Mesothelial cell of epicardium (in vitro differentiated cells): Measurements from ENCODE around the gene UTP25. TPM values are rescaled to one million over a fixed set of nuclear protein-coding genes. Genes with fewer than 3 reads are reported as not detected.

Experiments used
- DNase-seq, 2 experiments: peaks; one replicate each; pipeline ENCODE4 v3.0.0; 2021; ENCODE audit warnings: low spot score in 2 of 2; ENCODE audit not compliant: unreplicated experiment in 2 of 2
- H3K27ac Mint-ChIP-seq: 2 replicates; pipeline ENCODE4 v1.8.0; 2021; ENCODE audit warnings: mixed read lengths
- H3K27me3 Mint-ChIP-seq: 2 replicates; pipeline ENCODE4 v1.8.0; 2021; ENCODE audit warnings: low read depth, mixed read lengths
- H3K36me3 Mint-ChIP-seq: 2 replicates; pipeline ENCODE4 v1.8.0; 2021; ENCODE audit warnings: mixed read lengths
- H3K4me1 Mint-ChIP-seq: 2 replicates; pipeline ENCODE4 v1.8.0; 2021; ENCODE audit warnings: mixed read lengths
- H3K4me3 Mint-ChIP-seq: 2 replicates; pipeline ENCODE4 v1.8.0; 2021; ENCODE audit warnings: mild to moderate bottlenecking, moderate library complexity, mixed read lengths
- H3K9me3 Mint-ChIP-seq: 2 replicates; pipeline ENCODE4 v1.8.0; 2021; ENCODE audit warnings: mixed read lengths
- total RNA-seq: library from RNA; stranded (reverse); gene quantifications from 3 replicates; pipeline ENCODE4 v1.2.1, GENCODE V29; 2021
- TF ChIP-seq, protein P1 (sequence below): fragments of 200-600 bp; sonication (generic); IDR thresholded peaks from one replicate; pipeline ENCODE4 v1.5.0; 2021; ENCODE audit warnings: antibody characterized with exemption; ENCODE audit not compliant: unreplicated experiment

UTP25 gene
- total RNA-seq, 1 donor from 2014 or later = 9.7 TPM

DNA sequence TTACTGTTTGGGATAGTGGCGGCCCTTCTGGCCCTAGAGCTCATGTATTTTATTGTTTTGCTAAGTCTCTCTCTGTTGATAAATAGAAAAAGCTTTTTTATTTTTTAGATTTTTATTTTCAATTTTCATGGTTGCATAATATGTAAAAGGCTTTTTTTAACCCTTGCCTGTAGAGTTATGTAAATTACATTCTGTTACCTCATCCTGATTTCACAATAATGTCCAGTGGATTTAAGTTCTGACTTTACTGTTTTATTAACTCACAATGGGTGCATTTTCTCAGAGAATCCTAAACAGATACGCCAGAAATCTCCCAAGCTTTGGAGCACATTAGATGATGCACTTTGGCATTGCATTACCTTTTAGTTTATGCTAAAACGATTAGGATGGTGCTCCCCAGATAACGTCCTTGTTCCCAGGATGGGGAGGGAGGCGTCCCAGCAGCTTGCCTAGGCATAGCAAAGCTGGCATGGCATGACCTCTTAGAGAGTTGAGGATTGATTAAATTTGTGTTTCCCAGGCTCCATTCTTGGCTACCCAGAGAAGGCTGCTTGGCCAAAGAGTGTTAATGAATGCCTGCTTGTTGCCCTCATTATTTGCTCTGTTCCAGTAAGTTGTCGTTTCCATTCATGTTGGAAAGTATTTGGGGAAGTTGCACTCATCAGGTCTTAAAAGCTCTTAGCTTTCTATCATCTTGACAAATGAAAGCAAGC is 17.1 kb downstream of the UTP25 start:
- DNase-seq = no peak
- no peaks in the 10 kb centered on the region for H3K27me3 Mint-ChIP-seq
- no peak overlapping the region for H3K4me3 Mint-ChIP-seq
- no peaks in the 10 kb centered on the region for H3K4me1 Mint-ChIP-seq
- no peak overlapping the region for H3K27ac Mint-ChIP-seq
- no peaks in the 10 kb centered on the region for H3K9me3 Mint-ChIP-seq
- TF ChIP-seq, protein P1, sequence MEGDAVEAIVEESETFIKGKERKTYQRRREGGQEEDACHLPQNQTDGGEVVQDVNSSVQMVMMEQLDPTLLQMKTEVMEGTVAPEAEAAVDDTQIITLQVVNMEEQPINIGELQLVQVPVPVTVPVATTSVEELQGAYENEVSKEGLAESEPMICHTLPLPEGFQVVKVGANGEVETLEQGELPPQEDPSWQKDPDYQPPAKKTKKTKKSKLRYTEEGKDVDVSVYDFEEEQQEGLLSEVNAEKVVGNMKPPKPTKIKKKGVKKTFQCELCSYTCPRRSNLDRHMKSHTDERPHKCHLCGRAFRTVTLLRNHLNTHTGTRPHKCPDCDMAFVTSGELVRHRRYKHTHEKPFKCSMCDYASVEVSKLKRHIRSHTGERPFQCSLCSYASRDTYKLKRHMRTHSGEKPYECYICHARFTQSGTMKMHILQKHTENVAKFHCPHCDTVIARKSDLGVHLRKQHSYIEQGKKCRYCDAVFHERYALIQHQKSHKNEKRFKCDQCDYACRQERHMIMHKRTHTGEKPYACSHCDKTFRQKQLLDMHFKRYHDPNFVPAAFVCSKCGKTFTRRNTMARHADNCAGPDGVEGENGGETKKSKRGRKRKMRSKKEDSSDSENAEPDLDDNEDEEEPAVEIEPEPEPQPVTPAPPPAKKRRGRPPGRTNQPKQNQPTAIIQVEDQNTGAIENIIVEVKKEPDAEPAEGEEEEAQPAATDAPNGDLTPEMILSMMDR = no peak
- peaks cover 38% of the 10 kb centered on the region for H3K36me3 Mint-ChIP-seq

DNA sequence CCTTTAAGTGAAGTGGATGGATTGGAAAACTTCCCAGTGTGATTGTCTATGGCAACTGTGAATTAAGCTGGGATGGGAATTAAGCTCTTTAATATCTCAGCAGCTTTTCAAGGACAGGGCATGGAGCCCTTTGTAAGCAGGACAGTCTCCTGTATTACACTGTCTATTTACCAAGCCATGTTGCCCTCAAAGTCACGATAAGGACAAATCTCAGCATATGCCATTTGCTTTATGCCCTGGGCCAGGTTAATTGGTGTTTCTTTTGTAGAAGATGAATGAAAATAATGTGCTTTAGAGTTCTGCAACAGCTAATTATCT is 17.6 kb downstream of the UTP25 start:
- TF ChIP-seq, protein P1 = no peak
- Mint-ChIP-seq H3K4me1 (no peaks in the 10 kb centered on the region), H3K36me3 (peaks cover 36% of the 10 kb centered on the region)

DNA sequence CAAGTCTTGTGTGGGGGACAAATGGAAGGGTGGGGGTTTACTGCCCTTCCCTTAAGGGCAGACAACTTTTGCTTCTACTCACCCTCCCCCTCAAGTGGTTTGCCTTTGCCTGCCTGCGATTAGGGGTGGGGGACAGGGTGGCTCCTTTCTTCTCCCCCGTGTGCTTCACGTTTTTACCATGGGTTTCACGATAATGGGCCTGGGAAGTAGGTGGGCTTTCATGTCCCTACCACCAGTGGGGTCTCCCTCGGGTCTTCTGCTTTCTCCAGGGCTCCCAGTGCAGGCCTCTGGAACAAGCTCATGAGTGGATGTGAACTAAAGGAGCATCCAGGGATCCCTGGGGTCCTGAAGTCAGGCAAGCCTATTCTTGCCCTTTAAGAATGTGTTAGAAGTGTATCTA is 21.6 kb downstream of the UTP25 start:
- Mint-ChIP-seq H3K4me3 (no peak overlapping the region), H3K27ac (no peak overlapping the region), H3K27me3 (no peaks in the 10 kb centered on the region), H3K9me3 (no peaks in the 10 kb centered on the region), H3K36me3 (peaks cover 20% of the 10 kb centered on the region), H3K4me1 (no peaks in the 10 kb centered on the region)
- TF ChIP-seq, protein P1 = no peak
- no peak for DNase-seq

More for the DNA sequence above, 17.6 kb downstream of the UTP25 start:
- H3K27ac Mint-ChIP-seq = no peak overlapping the region
- no peaks in the 10 kb centered on the region for H3K9me3 Mint-ChIP-seq
- DNase-seq = no peak
- H3K27me3 Mint-ChIP-seq = no peaks in the 10 kb centered on the region
- H3K4me3 Mint-ChIP-seq = no peak overlapping the region

DNA sequence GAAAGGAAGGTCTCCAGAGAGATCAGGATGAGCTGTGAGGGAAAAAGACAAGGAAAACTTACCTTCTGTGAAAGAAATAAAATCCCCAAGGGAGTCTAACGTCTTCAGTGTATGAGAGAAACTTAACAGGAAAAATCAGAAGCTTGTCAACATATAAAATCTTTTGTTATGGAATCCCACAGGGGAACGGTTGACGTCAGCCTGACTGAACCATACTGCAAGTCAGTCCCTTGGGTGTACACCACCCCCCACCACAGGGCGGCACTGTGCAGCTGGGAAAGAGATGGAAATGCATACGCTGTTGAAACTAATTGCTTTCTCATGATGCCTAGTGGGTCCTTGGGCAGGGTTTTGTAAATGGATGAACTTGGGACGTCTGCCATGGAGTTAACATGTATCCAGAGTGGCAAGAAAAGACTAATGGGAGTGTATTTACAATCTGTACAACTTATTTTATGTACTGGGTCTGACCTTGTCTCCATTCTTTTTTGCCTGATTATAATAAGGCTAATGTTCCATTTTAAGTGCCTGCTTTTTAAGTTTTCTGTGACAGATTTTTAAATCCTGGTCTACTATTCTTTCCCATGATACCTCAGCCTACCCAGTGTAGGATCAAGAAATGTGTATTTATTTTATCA is 22.7 kb downstream of the UTP25 start:
- Mint-ChIP-seq H3K27me3 (no peaks in the 10 kb centered on the region), H3K4me3 (no peak overlapping the region), H3K27ac (no peak overlapping the region), H3K9me3 (no peaks in the 10 kb centered on the region), H3K4me1 (no peaks in the 10 kb centered on the region), H3K36me3 (peaks cover 19% of the 10 kb centered on the region)
- peak in 1 of 2 experiments; percentile 49 for DNase-seq
- TF ChIP-seq, protein P1 = peak; percentile 42

DNA sequence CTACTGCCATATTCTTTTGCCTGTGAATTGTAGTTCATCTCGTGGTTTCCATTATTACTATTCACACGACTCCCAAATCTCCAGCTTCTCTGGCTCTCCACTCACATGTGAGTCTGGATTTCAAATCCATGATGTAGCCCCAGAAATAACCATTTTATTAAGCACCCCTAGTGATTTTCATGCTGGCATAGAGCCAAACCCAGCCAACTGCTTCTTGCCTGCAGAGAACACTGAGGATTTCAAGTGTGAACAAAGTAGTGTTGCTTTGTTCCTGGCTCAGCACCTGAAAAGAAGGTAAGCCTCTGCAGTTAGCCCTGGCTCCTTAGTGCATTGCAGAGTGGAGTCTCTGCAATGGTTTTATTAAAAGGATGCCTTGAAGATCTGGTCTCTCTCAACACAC is 25.9 kb downstream of the UTP25 start:
- Mint-ChIP-seq H3K4me3 (no peak overlapping the region), H3K9me3 (no peaks in the 10 kb centered on the region), H3K27ac (no peak overlapping the region), H3K4me1 (no peaks in the 10 kb centered on the region), H3K36me3 (peaks cover 15% of the 10 kb centered on the region), H3K27me3 (no peaks in the 10 kb centered on the region)
- TF ChIP-seq, protein P1 = no peak
- DNase-seq = no peak
